GM18868 (cell line): ENCODE data around the gene PIM3.

Experiments used
- ATAC-seq: cut with Tn5 transposase; IDR thresholded peaks from one replicate; pipeline ENCODE4 v1.9.1; 2021; ENCODE audit warnings: mild to moderate bottlenecking, moderate library complexity; ENCODE audit not compliant: unreplicated experiment

Gene PIM3

GRCh38 chr22:49960159-49961004 is at the start of gene PIM3:
Gene PIM3, plus strand, starts transcription at chr22:49960772. Its CDS starts 176 bp downstream, at chr22:49960948.
- peak; percentile 55 for ATAC-seq

DNA sequence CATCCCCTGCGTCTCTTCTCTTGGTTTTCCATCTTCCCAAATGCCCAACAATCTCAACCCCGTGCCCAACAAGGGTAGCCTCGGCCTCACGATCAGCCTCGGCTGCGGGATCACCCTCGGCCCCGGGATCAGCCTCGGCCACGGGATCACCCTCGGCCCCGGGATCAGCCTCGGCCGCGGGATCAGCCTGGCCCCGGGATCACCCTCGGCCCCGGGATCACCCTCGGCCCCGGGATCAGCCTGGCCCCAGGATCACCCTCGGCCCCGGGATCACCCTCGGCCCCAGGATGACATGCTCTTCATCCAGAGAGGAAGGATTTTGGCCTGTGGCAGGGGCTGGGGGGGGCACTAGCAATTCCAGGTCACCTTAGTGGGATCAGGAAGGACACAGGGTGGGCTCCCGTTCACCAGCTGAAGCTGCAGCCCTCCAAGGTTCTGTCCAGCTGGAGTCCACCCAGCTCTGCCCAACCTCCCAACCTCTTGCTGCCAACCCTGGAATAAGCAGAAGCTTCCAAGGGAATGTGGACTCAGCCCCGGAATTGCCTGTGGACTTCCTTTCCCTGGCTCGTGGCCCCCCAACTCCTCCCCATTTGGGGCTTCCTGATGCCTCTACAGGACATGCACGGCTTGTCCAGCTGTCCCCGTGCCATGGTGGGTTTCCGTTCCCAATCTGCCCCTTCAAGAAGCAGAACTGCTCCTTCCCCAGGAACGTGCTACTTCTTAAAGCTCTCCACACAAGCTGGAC is 48.5 kb upstream of the PIM3 start:
- ATAC-seq, result no peak

GRCh38 chr22:49913026-49913425 is 47.5 kb upstream of the PIM3 start:
- no peak for ATAC-seq

- ATAC-seq, result no peak
Measured at GRCh38 chr22:49913446-49913845, 47.1 kb upstream of the PIM3 start.

GRCh38 chr22:49914256-49914655 is 46.3 kb upstream of the PIM3 start:
- no peak for ATAC-seq

GRCh38 chr22:49915610-49916009 is 45.0 kb upstream of the PIM3 start:
- no peak for ATAC-seq

- no peak for ATAC-seq
Measured at GRCh38 chr22:49916831-49917230, 43.7 kb upstream of the PIM3 start.

- peak; percentile 94 for ATAC-seq
Measured at GRCh38 chr22:49917974-49918910, 42.3 kb upstream of the PIM3 start, which contains the start of the genes ALG12 and CRELD2. Gene ALG12, minus strand, starts transcription at chr22:49918438. Its CDS starts 4,673 bp downstream, at chr22:49913765. Gene CRELD2, plus strand, starts transcription at chr22:49918634. Its CDS starts 136 bp downstream, at chr22:49918770.

DNA sequence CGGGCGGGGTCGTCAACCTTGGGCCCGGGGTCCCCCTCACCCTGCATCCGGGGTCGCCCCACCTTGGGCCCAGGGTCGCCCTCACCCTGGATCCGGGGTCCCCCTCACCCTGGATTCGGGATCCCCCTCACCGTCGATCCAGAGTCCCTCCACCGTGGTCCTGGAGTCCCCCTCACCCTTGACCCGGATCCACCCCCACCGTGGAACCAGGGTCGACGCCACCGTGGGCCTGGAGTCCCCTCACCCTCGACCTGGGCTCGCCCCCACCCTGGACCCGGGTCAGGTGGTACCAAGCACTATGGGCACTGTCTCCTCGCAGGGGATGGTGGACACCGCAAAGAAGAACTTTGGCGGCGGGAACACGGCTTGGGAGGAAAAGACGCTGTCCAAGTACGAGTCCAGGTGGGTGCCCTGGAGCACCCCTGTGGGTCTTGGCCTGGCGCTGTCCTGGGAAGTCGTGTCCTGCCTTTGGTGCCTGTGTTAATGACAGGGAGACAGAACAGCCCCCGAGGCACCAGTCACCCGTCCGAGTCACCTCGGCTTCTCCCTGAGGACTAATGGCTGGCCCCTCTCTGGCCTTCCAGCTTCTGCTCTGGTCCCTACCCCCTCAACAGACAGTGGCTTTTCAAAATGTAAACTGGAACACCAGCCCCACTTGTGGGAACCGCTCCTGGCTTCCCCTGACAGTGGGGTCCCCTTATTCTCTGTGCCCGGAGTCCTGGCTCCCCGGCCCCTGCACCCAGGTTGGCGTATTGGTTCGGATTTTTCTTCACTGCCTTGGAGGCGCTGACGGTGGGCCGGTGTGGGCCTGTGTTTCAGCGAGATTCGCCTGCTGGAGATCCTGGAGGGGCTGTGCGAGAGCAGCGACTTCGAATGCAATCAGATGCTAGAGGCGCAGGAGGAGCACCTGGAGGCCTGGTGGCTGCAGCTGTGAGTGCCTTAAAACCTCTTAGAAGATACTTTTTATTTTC is 41.4 kb upstream of the PIM3 start:
- ATAC-seq, result no peak

GRCh38 chr22:49920859-49921258 is 39.7 kb upstream of the PIM3 start:
- ATAC-seq, result no peak

DNA sequence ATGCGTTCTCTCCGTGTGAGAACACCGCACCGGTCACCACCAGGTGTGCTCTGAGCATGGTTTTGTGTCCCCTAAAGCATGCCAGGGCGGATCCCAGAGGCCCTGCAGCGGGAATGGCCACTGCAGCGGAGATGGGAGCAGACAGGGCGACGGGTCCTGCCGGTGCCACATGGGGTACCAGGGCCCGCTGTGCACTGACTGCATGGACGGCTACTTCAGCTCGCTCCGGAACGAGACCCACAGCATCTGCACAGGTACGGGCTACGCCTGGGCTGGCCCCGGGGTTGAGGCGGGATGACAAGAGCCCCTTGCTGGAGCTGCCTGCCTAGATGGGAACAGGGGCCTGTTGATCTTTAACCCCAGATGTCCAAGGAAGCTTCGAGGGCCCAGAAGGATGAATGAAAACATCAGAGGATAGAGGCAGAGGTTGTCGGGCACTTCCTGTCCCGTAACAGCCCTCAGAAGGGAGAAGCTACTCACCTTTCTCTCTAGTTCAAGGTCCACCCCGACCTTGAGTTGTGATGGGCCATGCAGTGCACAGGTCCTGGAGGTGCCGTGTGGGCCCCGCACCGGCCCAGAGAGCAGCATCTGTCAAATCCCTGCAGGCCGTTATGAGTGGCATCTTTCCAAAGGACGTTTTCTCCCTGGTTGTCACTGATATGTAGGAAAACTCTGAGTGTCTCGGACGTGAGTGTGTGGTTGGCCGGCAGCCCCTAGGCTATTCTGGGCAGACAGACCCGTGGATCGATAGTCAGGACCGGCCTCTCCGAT is 38.9 kb upstream of the PIM3 start:
- ATAC-seq, result no peak

GRCh38 chr22:49922484-49922883 is 38.1 kb upstream of the PIM3 start:
- no peak for ATAC-seq

DNA sequence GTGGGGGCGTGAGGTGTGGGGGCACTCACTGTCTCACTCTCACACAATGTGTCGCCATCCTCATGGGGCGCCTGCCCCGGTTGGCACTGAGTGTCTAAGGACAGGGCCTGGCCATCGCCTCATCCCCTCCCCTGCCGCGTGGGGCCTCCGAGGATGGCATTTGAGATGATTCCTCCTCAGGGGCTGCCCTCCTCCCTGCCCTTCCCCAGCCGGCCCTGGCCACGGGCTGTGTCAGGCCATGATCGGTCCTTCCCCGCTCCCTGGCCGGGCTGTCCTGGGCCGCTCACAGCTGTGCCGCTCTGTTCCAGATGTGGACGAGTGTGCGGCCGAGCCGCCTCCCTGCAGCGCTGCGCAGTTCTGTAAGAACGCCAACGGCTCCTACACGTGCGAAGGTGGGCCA is 37.6 kb upstream of the PIM3 start:
- ATAC-seq, result no peak

GRCh38 chr22:49923445-49923844 is 37.1 kb upstream of the PIM3 start:
- no peak for ATAC-seq

GRCh38 chr22:49924113-49924833 is 36.3 kb upstream of the PIM3 start:
- ATAC-seq, result no peak

GRCh38 chr22:49925525-49926128 is 34.9 kb upstream of the PIM3 start:
- ATAC-seq, result no peak

GRCh38 chr22:49926916-49927315 is 33.7 kb upstream of the PIM3 start:
- ATAC-seq, result no peak
